ENCODE measurements around the gene PECR.
"Not testable (repeated sequence)": the region's sequence is repeated elsewhere in the genome, so short reads cannot be mapped to it uniquely, and the experiment has no call there.

PECR gene

DNA sequence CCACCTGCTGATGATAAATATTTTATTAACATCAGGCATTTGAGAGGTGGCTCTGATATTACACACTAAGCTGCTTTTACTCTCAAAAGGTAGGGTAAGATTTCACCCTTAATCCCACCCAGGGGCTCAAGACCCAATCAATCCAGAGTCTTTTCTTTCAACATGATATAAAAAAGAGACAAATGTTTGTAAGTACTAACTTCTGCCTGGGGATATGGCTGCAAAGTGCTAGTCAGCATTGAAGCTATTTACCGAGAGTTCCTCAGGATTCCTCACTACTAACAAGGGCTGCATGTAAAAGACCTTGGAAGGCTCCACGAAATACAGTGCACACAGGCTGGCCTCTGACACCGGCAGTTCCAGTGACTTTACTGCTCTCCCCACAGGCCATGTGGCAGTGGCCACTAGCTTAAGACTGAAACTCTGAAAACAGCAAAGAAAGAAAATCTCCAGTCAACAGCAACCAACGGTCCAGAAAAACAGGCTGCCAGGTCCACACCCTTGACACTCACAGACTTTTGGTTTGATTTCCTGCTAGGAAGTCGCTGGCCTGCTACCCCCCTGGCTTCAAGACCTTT, 79.4 kb downstream of the PECR start:
- DNase-seq (ENCODE audit: low read depth in 2 of 2), result no peak

DNA sequence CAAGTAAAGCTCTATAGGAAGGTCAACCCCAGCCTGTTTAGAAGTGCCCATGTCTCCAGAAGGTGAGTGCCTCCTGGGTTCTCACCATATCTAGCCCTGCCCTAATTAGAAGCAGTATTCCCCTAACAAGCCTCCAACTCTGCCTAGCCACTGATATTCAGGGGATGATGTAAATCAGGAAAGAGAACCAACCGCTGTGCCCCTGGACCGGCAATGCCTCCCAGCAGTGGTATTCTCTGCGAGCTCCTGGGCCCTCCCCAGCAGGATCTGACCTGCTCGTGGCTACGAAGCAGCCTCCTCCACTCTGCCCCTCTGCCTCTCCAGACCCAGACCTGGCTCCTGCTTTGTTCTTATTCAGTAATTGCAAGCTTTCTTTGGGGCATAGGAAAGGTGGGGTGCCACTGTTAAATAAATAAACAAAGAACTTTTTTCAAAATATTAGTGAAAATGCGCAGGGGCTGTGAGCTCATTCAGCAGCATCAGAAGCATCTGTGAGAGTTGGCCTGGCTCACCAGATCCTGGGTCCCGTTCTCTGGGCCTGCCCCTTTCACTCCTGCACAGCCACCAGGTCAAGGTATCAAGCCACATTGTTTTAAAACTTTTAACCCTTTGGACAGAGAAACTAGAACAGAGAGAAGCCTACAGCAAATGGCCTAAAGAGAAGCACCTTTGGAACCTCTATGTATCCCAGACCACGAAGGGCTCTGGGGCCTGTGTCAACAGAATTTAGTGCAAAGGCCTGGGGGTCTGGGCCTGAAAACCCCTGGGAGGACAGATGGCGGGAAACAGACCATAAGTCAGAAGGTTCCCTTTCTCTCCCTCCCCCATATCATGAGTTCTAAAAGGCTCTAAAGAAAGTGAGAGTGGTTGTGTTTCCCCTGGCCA, 80.2 kb downstream of the PECR start:
- DNase-seq (ENCODE audit: low read depth in 2 of 2), result no peak

DNA sequence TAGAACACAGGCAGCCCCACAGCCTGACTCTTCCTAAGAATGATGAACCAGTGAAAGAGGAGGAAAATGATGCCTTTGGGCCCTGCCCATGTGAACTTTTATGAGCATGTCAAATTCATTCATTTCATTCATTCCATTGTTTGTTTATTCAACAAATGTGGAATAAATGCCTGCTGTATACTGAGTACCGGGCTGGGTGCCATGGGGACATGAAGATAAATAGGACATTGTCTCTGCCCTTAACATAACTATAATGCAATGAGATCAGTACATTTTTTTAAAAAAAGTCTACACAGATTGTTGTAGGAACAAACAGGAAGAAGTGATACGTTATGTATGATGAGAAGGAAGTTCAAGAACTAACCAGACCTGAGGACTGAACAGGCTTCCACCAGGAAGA, 83.0 kb downstream of the PECR start:
- no peak for DNase-seq (ENCODE audit: low read depth in 2 of 2)

DNA sequence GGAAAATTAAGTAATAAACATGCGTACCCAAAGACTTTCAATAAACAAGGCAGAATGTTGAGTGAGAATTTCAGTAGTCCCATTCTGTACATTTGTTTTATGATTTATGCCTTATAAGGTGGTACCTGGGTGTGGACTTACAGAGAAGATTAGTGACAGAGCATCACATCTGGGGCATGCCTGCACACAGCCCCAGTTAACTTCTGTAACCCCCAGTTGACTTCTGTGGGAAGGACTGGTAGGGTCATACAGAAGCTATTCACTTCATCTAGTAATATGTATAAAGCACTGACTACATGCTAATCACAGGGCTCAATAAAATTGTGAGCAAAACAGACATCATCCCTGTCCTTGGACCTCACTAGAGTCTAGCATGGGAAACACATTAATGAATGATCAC, 84.4 kb downstream of the PECR start:
- no peak for DNase-seq (ENCODE audit: low read depth in 2 of 2)

DNA sequence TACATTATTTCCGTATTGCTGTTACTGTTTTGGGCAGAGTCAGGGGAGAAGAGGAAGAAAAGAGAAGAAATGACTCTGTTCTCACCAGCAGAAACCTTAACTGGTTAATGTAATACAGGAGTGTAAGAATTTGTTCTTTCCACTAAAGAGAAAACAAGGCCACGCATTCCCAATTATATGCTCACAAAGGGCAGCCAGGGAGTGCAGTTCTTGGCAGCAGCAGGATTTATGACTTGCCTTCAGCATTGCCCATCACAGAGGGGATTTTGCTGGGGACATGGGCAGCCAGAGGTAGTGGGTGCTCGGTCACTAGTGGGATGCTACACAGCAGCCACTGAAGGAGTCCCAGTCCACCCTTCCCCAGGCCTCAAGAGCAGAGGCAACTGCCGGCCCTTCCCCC, 86.7 kb downstream of the PECR start:
- no peak for DNase-seq (ENCODE audit: low read depth in 2 of 2)

DNA sequence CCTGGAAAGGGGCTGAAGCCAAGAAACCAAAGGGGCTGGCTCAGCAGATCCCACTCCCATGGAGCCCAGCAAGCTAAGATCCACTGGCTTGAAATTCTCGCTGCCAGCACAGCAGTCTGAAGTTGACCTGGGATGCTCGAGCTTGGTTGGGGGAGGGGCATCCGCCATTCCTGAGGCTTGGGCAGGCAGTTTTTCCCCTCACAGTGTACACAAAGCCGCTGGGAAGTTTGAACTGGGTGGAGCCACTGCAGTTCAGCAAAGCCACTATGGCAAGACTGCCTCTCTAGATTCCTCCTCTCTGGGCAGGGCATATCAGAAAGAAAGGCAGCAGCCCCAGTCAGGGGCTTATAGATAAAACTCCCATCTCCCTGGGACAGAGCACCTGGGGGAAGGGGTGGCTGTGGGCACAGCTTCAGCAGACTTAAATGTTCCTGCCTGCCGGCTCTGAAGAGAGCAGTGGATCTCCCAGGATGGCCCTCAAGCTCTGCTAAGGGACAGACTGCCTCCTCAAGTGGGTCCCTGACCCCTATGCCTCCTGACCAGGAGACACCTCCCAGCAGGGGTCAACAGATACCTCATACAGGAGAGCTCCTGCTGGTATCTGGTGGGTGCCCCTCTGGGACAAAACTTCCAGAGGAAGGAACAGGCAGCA, 92.9 kb downstream of the PECR start:
- DNase-seq (ENCODE audit: low read depth in 2 of 2), result not testable (repeated sequence)

Data from fibroblast of skin of left quadriceps (primary cell).